Endothelial cell of umbilical vein (primary cell): Measurements from ENCODE around the gene DOCK1. TPM values are rescaled to one million over a fixed set of nuclear protein-coding genes. Genes with fewer than 3 reads are reported as not detected.

Source experiments
- BruUV-seq: library from RNA; stranded (reverse); fragments of 400-500 nt; replicated peaks from 2 replicates; lab custom pipeline; 2021; lab: Mats Ljungman, UMichigan
- CTCF ChIA-PET: fragments of 300-600, 350-600 bp; sonication (Branson Sonifier 250); formaldehyde crosslinking; loops from one replicate; lab custom pipeline; 2021; ENCODE audit warnings: antibody characterized with exemption, inconsistent platforms; lab: Charles Lee
- POLR2A ChIA-PET: fragments of 300-600, 350-600 bp; sonication (Branson Sonifier 250); formaldehyde crosslinking; loops from one replicate; lab custom pipeline; 2021; ENCODE audit warnings: antibody characterized with exemption, inconsistent platforms; lab: Charles Lee
- DNase-seq: peaks from one replicate; pipeline ENCODE4 v3.0.0-alpha.2; 2011; ENCODE audit warnings: low read depth, low spot score
- FAIRE-seq: peaks from 2 replicates; lab custom pipeline; 2011; peaks lifted over from hg19 to GRCh38; lab: Jason Lieb, UNC
- H2AFZ ChIP-seq: 2 replicates; pipeline ENCODE4 v1.6.0; 2012; ENCODE audit warnings: low read depth, low read length, control low read depth, inconsistent platforms
- H3K27ac ChIP-seq: 2 replicates; pipeline ENCODE4 v1.5.1; 2011; ENCODE audit warnings: low read depth, mild to moderate bottlenecking, control low read depth, low read length, moderate library complexity; ENCODE audit not compliant: insufficient read depth
- H3K27me3 ChIP-seq, 2 experiments: 2 replicates each; pipeline versions ENCODE4 v1.6.0 to v1.6.1; 2011; ENCODE audit warnings: low read length in 2 of 2, mixed read lengths in 1 of 2; ENCODE audit not compliant: control insufficient read depth in 2 of 2, insufficient read depth in 2 of 2
- H3K36me3 ChIP-seq, 2 experiments: 2 replicates in 1 of 2; 3 replicates in 1 of 2; pipeline ENCODE4 v1.5.1; 2011; ENCODE audit warnings: low read length in 2 of 2, mild to moderate bottlenecking in 1 of 2, moderate library complexity in 1 of 2; ENCODE audit not compliant: control insufficient read depth in 2 of 2, insufficient read depth in 2 of 2; ENCODE audit errors: extremely low read depth in 1 of 2
- H3K4me1 ChIP-seq: 3 replicates; pipeline ENCODE4 v1.5.1; 2011; ENCODE audit warnings: mild to moderate bottlenecking, low read length; ENCODE audit not compliant: control insufficient read depth, insufficient read depth; ENCODE audit errors: extremely low read depth
- H3K4me2 ChIP-seq: 2 replicates; pipeline ENCODE4 v1.6.1; 2011; ENCODE audit warnings: low read length, control low read depth, mixed read lengths; ENCODE audit not compliant: insufficient read depth
- H3K4me3 ChIP-seq, 3 experiments: fragments of 200-600 bp in 1 of 3; sonication (generic), shearing (Covaris generic) in 1 of 3; replicated peaks in 1 of 3; 2 replicates each; pipeline ENCODE4 v1.5.1; 2011 to 2016; ENCODE audit warnings: control low read depth in 3 of 3, low read length in 3 of 3, mild to moderate bottlenecking in 2 of 3, inconsistent platforms in 1 of 3, low read depth in 1 of 3, moderate library complexity in 1 of 3; ENCODE audit not compliant: insufficient read depth in 1 of 3
- H3K79me2 ChIP-seq: 2 replicates; pipeline ENCODE4 v1.6.0; 2012; ENCODE audit warnings: low read length, inconsistent platforms; ENCODE audit not compliant: control insufficient read depth, insufficient read depth
- H3K9ac ChIP-seq: replicated peaks from 2 replicates; pipeline ENCODE3; 2011; ENCODE audit warnings: low read length, control low read depth; ENCODE audit not compliant: insufficient read depth; ENCODE audit errors: extremely low read depth
- H3K9me1 ChIP-seq: replicated peaks from 3 replicates; pipeline ENCODE4 v1.6.0; 2011; ENCODE audit warnings: mild to moderate bottlenecking, low read length; ENCODE audit not compliant: control insufficient read depth, insufficient read depth; ENCODE audit errors: extremely low read depth
- H3K9me3 ChIP-seq: replicated peaks from 2 replicates; pipeline ENCODE4 v1.5.1; 2012; ENCODE audit warnings: low read length, inconsistent platforms; ENCODE audit not compliant: control insufficient read depth, insufficient read depth
- H4K20me1 ChIP-seq: replicated peaks from 2 replicates; pipeline ENCODE3; 2011; ENCODE audit warnings: mild to moderate bottlenecking, low read length; ENCODE audit not compliant: control insufficient read depth, insufficient read depth; ENCODE audit errors: extremely low read depth
- CTCF ChIP-seq, 2 donors: IDR thresholded peaks; 1 replicate in 1 of 2; 2 replicates in 1 of 2; pipeline ENCODE4 v1.5.1; 2011; ENCODE audit warnings: low read length in 2 of 2, mild to moderate bottlenecking in 2 of 2, moderate library complexity in 2 of 2, control low read depth in 1 of 2, inconsistent platforms in 1 of 2, low read depth in 1 of 2; ENCODE audit not compliant: insufficient read depth in 1 of 2; ENCODE audit errors: extremely low read depth in 1 of 2
- EZH2 ChIP-seq: IDR thresholded peaks from 2 replicates; pipeline ENCODE4 v1.6.1; 2012; ENCODE audit warnings: borderline replicate concordance, low read depth, mild to moderate bottlenecking, moderate library complexity, low read length, inconsistent platforms; ENCODE audit not compliant: severe bottlenecking
- FOS ChIP-seq: IDR thresholded peaks from 2 replicates; pipeline ENCODE4 v1.6.1; 2011; ENCODE audit warnings: mild to moderate bottlenecking, low read length, moderate library complexity, borderline replicate concordance; ENCODE audit not compliant: insufficient read depth
- GATA2 ChIP-seq: IDR thresholded peaks from 2 replicates; pipeline ENCODE4 v1.7.0; 2011; ENCODE audit warnings: low read depth, mild to moderate bottlenecking, moderate library complexity, mixed read lengths, low read length; ENCODE audit not compliant: insufficient read length, insufficient read depth
- JUN ChIP-seq: IDR thresholded peaks from 2 replicates; pipeline ENCODE4 v1.6.1; 2011; ENCODE audit warnings: borderline replicate concordance, low read depth; ENCODE audit not compliant: insufficient read length, insufficient read depth
- MAX ChIP-seq: IDR thresholded peaks from 2 replicates; pipeline ENCODE4 v1.6.1; 2011; ENCODE audit not compliant: insufficient read depth, insufficient read length
- MYC ChIP-seq: IDR thresholded peaks from one replicate; pipeline ENCODE4 v1.6.1; 2011; ENCODE audit warnings: mild to moderate bottlenecking, low read depth, low read length
- POLR2A ChIP-seq: IDR thresholded peaks from 2 replicates; pipeline ENCODE4 v1.6.1; 2012; ENCODE audit warnings: low read depth, mild to moderate bottlenecking, control low read depth, low read length
- POLR2AphosphoS5 ChIP-seq: IDR thresholded peaks from 2 replicates; pipeline ENCODE4 v1.6.1; 2012; ENCODE audit warnings: low read depth, mild to moderate bottlenecking, control low read depth, low read length, moderate library complexity; ENCODE audit not compliant: insufficient read depth
- dilution Hi-C: fragments of 300-500 bp; cut with MboI; formaldehyde crosslinking; loops from one replicate; pipeline ENCODE4 v1.15.0; 2019; ENCODE audit warnings: low sequenced_read_pairs; ENCODE audit not compliant: extremely low pct_ligation_motif_present
- intact Hi-C: fragments of 100-400 bp; cut with micrococcal nuclease; formaldehyde crosslinking; loops from one replicate; pipeline ENCODE4 v1.10.0; 2022
- polyA plus RNA-seq, 4 experiments: library from polyadenylated mRNA; depleted of rRNA in 3 of 4; stranded (reverse) in 3 of 4; unstranded in 1 of 4; fragments of >200 nt; gene quantifications; 2 replicates each; pipeline versions ENCODE4 v1.2.1 to v1.2.3, GENCODE V29; 2011 to 2012; ENCODE audit warnings: missing spikeins in 1 of 4
- total RNA-seq: library from RNA; stranded (reverse); gene quantifications from 2 replicates; pipeline ENCODE4 v1.2.3, GENCODE V29; 2021

The DOCK1 gene
- total and polyA plus RNA-seq, 2 donors (not counting 3 experiments of a cell fraction or from before 2014, with no cell fraction given): 22.5 to 83.1 TPM

- no peaks in the 10 kb centered on the region for H3K9me3 ChIP-seq
- intact Hi-C loops: no loop called here
- CTCF ChIA-PET: interaction anchor here (1.3 kb wide), 1 partner anchor 22 kb away, joined by 5 read pairs; no protein-coding TSS in a partner anchor
- BruUV-seq: no TSS peak
- no peak overlapping the region for H3K4me3 ChIP-seq
- H4K20me1 ChIP-seq: no peaks in the 10 kb centered on the region
- H3K4me2 ChIP-seq: no peak overlapping the region
- H3K9me1 ChIP-seq: no peaks in the 10 kb centered on the region
- POLR2A ChIA-PET: no interaction called here
- H2AFZ ChIP-seq: no peak overlapping the region
- DNase-seq: no peak
- FAIRE-seq: no peak
- H3K27me3 ChIP-seq: no peaks in the 10 kb centered on the region
- peaks cover 2% of the 10 kb centered on the region for H3K4me1 ChIP-seq
- dilution Hi-C loops: no loop called here
- no peak for TF ChIP-seq POLR2A
- TF ChIP-seq POLR2AphosphoS5: no peak
- TF ChIP-seq FOS: no peak
- TF ChIP-seq CTCF (IDR thresholded peaks at IDR 0.05; ENCODE audit: extremely low read depth in 1 of 2, insufficient read depth in 1 of 2, low read depth in 1 of 2, low read length in 2 of 2): no peak
- no peak for TF ChIP-seq GATA2
- no peak for TF ChIP-seq MAX
- no peak for TF ChIP-seq MYC
- TF ChIP-seq EZH2: no peak
- no peak for TF ChIP-seq JUN
- H3K79me2 ChIP-seq: no peaks in the 10 kb centered on the region
- no peak overlapping the region for H3K9ac ChIP-seq
- peaks cover 0 to 6% of the 10 kb centered on the region in 2 experiments for H3K36me3 ChIP-seq
- no peak overlapping the region for H3K27ac ChIP-seq
These were observed 360.1 kb downstream of the DOCK1 start for GRCh38 chr10:127265288-127265687.
